Activated CD4-positive, alpha-beta T cell treated with anti-CD3 and anti-CD28 coated beads, Interleukin-2, amount 10 ng/mL, durations not matched to agents 24 days and 14 days (primary cell): ENCODE results near the gene EHD4. TPM values are rescaled to one million over a fixed set of nuclear protein-coding genes. Genes with fewer than 3 reads are reported as not detected.

Experiments used
- DNase-seq: peaks from one replicate; pipeline ENCODE4 v3.0.0; 2022
- H3K27ac Mint-ChIP-seq: one replicate; pipeline ENCODE4 v1.8.0; 2022; ENCODE audit warnings: mild to moderate bottlenecking, mixed read lengths
- H3K27me3 Mint-ChIP-seq: one replicate; pipeline ENCODE4 v1.8.0; 2022; ENCODE audit warnings: mixed read lengths
- H3K36me3 Mint-ChIP-seq: one replicate; pipeline ENCODE4 v1.8.0; 2022; ENCODE audit warnings: low read depth, mild to moderate bottlenecking, mixed read lengths
- H3K4me1 Mint-ChIP-seq: one replicate; pipeline ENCODE4 v1.8.0; 2021; ENCODE audit warnings: mixed read lengths
- H3K4me3 Mint-ChIP-seq: one replicate; pipeline ENCODE4 v1.8.0; 2022; ENCODE audit warnings: mild to moderate bottlenecking, moderate library complexity, mixed read lengths
- H3K9me3 Mint-ChIP-seq: one replicate; pipeline ENCODE4 v1.8.0; 2021; ENCODE audit warnings: mixed read lengths
- intact Hi-C: fragments of 100-400 bp; cut with micrococcal nuclease; formaldehyde crosslinking; loops from one replicate; pipeline ENCODE4 v1.15.1; 2023
- total RNA-seq: library from RNA; stranded (reverse); gene quantifications from 2 replicates; pipeline ENCODE4 v1.2.3, GENCODE V29; 2022

The EHD4 gene
- 28.4 and 28.9 TPM in 2 replicates for total RNA-seq

DNA sequence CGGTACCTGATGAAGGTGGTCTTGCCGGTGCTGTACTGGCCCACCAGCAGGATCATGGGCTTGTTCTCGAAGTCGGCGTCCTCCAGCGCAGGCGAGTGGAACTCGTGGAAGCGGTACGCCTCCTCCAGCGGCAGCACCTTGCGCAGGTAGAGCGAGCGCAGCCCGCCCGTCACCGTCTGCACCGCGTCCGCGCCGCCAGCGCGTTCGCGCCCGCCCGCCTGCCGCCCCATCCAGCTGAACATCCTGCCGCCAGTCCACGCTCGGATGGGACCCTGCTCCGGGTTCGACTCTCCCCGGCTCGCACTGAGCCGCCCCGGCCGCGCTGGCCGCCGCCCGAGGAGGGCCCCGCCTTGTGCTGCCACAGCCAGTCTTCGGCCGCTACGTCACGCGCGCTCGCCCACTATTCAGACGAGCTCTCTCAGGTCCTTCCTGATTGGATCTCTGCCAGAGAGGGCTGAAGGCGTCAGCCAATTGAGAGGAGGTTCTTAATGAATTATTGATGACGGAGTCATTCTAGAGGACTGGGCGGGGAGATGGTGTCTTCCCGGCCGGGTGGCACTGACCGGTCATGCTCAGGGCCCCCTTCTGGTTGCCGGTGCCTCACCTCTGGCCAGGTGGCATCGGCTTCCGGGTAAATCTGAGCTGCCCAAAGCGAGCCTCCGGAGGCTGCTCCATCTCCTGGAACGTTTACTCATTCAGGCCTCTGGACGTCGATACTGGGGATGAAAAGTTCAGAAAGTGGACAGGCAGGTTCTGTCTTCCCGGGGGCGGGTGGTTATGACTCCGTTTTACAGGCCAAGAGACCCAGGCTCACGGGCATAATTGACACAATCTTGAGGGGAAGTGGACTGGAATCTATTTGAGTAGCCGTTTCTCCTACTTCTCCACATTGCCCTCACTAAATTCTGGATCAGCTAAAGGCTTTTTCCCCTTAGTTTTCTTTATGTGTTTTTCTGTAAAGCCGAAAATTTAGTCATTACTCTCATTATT lies at the start of gene EHD4:
TSS of gene EHD4 (minus strand) at position 305 of the 990 bp plus-strand sequence. CDS start at position 242, 63 bp downstream.
- peak within 1 kb of the TSS; percentile 95 for H3K27ac Mint-ChIP-seq
- H3K4me3 Mint-ChIP-seq: peak within 1 kb of the TSS; percentile 94
- peaks cover 47% of the 10 kb centered on the region for H3K4me1 Mint-ChIP-seq
- intact Hi-C loops: loop anchor here (5.0 kb wide), 4 partner anchors 220 to 575 kb away; partner anchors contain the start of genes GANC, HAUS2, ITPKA and LRRC57
- H3K9me3 Mint-ChIP-seq: peaks cover 3% of the 10 kb centered on the region
- peaks cover 22% of the 10 kb centered on the region for H3K27me3 Mint-ChIP-seq
- DNase-seq: peak; percentile 99
- H3K36me3 Mint-ChIP-seq: peaks cover 15% of the 10 kb centered on the region

DNA sequence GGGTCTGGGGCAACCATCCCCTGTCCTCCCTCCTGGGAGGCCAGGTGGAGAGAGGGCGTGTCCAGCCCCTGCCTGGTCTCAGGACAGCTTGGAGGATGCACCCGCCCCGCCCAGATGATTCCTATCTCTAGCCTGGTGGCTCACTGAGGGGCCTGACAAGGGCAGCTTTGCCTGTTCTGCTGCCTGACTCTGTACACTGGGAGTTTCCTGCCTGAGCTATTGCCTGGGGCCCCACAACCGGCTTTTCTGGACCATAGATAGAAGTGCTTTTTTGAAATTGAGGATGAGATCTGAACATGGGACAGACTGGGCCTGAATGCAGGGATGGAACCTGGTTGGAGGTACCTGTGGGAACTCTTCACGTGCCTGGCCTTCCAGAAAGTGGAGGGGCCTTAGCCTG lies 49.2 kb upstream of the EHD4 start:
- H3K9me3 Mint-ChIP-seq: no peaks in the 10 kb centered on the region
- H3K4me1 Mint-ChIP-seq: no peaks in the 10 kb centered on the region
- H3K27ac Mint-ChIP-seq: no peak overlapping the region
- intact Hi-C loops: no loop called here
- H3K36me3 Mint-ChIP-seq: no peaks in the 10 kb centered on the region
- no peak overlapping the region for H3K4me3 Mint-ChIP-seq
- H3K27me3 Mint-ChIP-seq: peaks cover 9% of the 10 kb centered on the region
- no peak for DNase-seq

DNA sequence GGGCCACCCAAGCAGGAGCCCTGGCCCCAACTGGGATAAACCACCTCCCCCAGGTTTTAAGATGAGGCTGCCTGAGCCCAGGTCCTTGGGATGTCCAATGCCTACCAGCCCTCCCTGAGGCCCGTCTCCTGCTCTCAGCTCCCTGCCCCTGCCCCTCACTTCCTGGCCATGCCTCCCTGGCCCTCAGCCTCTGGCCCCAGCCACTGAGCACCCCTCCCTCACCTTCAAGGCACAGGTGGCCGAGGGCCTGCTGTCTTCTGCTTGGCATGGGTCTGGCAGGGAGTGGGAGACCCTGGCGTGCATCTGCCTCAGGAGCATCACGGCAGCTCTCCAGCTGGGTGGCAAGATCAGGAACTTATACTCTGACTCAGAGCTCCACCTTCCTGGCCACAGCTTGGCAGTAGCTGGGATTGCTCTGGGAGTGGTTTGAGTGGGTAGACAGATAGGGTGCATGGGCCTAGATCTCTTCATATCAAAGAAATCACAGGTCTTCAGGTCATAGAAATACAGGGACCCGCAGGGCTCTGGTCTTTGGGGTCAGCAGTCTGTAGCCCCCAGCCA lies 48.4 kb upstream of the EHD4 start, which contains the start of gene PLA2G4E:
TSS of gene PLA2G4E (minus strand) at position 330 of the 561 bp plus-strand sequence. CDS start at position 318, 12 bp downstream.
- Mint-ChIP-seq H3K4me1 (no peaks in the 10 kb centered on the region), H3K9me3 (no peaks in the 10 kb centered on the region), H3K27ac (no peak within 1 kb of the TSS), H3K36me3 (no peaks in the 10 kb centered on the region), H3K4me3 (no peak within 1 kb of the TSS), H3K27me3 (peaks cover 6% of the 10 kb centered on the region)
- DNase-seq: no peak
- intact Hi-C loops: no loop called here

DNA sequence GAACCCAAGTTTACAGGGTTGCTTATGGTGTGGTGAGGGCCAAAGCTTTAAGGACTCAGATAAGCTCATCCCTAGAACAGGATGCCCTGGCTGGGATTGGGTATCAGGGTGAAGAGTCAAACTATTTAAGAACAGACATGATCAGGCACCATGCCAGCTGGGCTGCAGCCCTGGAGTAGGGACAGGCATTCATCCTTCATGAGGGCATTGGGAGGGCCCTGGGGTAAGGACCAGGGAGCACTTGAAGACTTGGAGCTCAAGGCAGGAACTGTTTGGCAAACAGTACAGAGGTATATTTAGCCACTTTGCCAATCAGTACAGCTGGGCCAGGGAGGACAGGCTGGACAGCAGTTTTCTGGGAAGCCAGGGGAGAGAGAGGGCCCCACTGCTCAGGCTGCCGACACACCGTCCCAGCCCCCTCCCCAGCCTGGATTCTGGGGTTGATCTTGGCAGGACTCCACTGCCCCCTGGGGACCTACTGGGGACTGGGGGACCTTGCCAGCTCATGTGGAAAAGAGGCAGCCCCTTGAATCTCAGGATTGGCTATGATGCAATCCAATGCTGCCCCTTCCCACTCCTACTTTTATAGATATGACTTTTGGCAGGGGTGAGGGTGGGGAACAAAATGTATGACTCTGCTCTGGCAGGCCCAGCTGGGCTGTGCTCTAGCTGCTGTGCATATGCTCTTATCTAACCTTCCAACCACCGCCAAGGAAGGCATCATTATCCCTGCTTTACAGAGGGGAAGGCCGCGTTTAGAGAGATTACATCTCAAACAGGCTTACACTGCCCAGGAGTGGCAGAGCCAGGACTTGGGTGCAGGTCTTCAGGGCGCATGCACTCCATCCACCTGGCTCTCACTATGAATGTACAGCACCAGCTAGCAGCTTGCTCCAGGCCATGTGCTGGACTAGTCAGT lies 46.2 kb upstream of the EHD4 start:
- DNase-seq: no peak
- Mint-ChIP-seq H3K36me3 (no peaks in the 10 kb centered on the region), H3K27ac (no peak overlapping the region), H3K27me3 (peaks cover 3% of the 10 kb centered on the region), H3K9me3 (no peaks in the 10 kb centered on the region), H3K4me1 (no peaks in the 10 kb centered on the region), H3K4me3 (no peak overlapping the region)
- intact Hi-C loops: no loop called here

DNA sequence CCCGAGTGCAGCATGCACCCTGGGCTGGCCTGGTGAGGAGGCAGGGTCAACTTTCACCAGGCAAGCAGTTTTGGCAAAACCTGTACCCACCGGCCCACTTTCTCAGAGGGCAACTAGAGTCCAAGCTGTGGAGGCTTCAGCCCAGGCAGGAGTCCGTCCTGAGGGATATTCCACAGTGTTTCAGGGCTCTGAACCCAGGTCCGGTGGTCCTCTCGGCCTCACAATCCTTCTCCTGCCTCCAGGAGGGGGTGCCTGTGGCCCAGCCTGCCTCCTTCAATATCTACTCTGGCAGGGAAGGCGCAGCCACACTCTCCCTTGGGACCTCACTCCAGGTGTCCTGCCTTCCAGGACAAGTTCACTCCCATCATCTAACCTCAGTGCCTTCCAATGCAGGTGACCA lies 44.6 kb upstream of the EHD4 start:
- Mint-ChIP-seq H3K27ac (no peak overlapping the region), H3K36me3 (no peaks in the 10 kb centered on the region), H3K4me1 (peaks cover 4% of the 10 kb centered on the region), H3K9me3 (no peaks in the 10 kb centered on the region), H3K27me3 (peaks cover 3% of the 10 kb centered on the region), H3K4me3 (no peak overlapping the region)
- DNase-seq: no peak
- intact Hi-C loops: no loop called here

DNA sequence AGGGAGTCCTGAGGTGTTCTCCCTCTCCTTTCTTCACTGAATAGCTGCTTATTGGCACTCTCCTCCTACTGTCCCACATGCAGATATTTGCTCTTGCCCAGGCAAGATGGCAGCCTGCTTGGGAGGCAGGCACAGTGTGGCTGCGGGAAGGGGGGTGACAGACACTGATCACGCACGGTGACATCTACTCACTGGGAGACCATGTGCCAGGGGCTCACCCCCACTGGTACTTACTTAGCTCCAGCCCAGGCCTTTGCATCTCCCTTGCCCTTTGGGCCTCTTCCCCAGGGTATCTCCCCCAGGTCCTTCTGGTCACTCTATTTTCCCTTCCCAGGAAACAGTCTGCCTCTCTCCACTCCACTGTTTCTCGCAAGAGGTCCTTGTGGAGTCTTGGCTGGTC lies 42.0 kb upstream of the EHD4 start:
- Mint-ChIP-seq H3K9me3 (no peaks in the 10 kb centered on the region), H3K27me3 (peaks cover 3% of the 10 kb centered on the region), H3K4me3 (no peak overlapping the region), H3K36me3 (no peaks in the 10 kb centered on the region), H3K27ac (no peak overlapping the region), H3K4me1 (peaks cover 21% of the 10 kb centered on the region)
- intact Hi-C loops: no loop called here
- no peak for DNase-seq

DNA sequence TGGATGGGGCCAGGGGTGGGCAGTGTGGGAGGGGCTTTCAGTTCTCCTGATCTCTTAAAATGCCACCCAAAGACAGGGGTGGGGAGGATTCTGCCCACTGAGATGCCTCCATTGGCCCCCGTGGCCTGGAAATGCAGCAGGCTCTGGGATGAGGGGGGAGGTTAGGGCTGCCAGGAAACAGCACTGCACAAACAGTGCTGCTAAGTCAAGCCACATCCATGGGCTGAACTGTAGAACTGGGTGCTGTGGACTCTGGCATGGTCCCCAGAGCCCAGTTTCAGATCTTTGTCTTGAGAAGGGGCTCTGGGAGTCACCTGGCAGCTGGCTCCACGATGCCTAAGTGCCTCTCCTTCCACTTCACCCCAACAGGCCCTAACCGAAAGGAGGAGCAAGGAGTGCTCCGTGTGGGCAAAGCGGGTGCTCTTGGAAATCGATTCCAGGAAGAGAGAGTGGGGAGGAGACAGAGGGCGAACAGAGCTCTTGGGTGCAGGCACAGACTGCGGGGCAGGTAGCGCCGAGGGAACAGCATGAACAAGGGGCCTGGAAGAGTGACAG lies 40.6 kb upstream of the EHD4 start:
- intact Hi-C loops: no loop called here
- H3K27ac Mint-ChIP-seq: no peak overlapping the region
- no peak overlapping the region for H3K4me3 Mint-ChIP-seq
- no peak for DNase-seq
- H3K9me3 Mint-ChIP-seq: no peaks in the 10 kb centered on the region
- peaks cover 26% of the 10 kb centered on the region for H3K4me1 Mint-ChIP-seq
- no peaks in the 10 kb centered on the region for H3K36me3 Mint-ChIP-seq
- peaks cover 3% of the 10 kb centered on the region for H3K27me3 Mint-ChIP-seq

DNA sequence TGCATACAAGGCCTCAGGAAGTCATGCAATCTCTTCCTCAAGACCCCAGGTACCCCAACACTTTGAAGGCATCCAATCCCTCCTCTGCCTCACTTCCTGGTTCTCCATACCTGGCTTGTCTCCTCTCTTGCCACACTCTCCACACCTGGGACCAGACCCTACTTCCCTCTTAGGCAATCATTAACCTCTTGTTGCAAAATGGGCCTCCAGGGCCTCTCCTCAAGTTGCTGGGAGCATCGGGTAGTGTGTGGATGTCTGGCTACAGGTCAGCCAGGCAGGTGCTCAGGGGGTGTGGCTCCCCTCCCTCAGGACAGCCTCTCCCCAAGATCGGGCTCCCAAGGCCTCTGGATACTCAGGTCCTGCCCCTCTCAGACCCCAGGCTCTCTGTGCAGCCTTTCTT lies 39.9 kb upstream of the EHD4 start:
- H3K27me3 Mint-ChIP-seq: no peaks in the 10 kb centered on the region

DNA sequence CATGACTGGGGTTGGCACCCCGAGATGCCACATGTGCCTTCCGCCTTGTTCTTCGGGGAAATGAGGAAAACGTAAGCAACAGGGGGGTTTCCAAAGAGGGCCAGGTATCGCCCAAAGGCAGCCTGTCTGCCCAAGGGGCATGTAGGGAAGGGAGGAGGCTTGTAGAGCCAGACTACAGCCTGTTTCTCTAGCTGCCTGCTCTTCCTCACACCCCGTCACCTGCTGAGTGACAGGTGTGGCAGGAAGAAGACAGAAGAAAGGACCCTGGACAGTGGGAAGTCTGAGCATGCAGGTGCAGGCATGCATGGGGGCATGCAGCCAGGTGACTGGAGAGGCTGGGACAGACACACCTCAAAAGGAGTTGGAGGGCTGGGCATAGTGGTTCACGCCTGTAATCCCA lies 38.7 kb upstream of the EHD4 start:
- no peak overlapping the region for H3K4me3 Mint-ChIP-seq
- no peaks in the 10 kb centered on the region for H3K9me3 Mint-ChIP-seq
- intact Hi-C loops: no loop called here
- no peak for DNase-seq
- peaks cover 31% of the 10 kb centered on the region for H3K4me1 Mint-ChIP-seq
- peak overlapping the region; percentile 73 for H3K27ac Mint-ChIP-seq
- H3K27me3 Mint-ChIP-seq: no peaks in the 10 kb centered on the region
- no peaks in the 10 kb centered on the region for H3K36me3 Mint-ChIP-seq

More for the DNA sequence above, 39.9 kb upstream of the EHD4 start:
- no peak overlapping the region for H3K4me3 Mint-ChIP-seq
- no peaks in the 10 kb centered on the region for H3K36me3 Mint-ChIP-seq
- H3K27ac Mint-ChIP-seq: peak overlapping the region; percentile 39
- intact Hi-C loops: no loop called here
- H3K4me1 Mint-ChIP-seq: peaks cover 29% of the 10 kb centered on the region
- DNase-seq: no peak
- H3K9me3 Mint-ChIP-seq: no peaks in the 10 kb centered on the region

DNA sequence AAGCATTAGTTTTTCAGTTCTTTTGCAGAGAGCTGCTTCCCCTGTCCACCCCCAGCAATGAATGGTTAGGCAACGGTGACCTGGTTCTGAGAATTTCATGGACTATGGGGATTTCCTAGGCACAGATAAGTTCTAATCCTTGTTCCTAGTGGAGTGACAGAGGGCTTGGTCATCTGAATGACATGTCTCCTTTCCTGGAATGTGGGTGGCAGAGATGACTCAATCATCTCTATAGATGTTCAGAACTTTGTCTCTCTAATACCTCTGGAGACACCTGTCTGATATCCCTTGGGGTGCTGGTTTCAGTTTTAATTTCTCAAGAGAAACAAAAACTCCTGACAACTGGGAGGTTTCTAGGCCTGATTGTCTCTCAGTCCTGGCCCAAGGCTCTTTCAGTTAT lies 38.1 kb upstream of the EHD4 start:
- Mint-ChIP-seq H3K4me1 (peaks cover 33% of the 10 kb centered on the region), H3K27ac (peak overlapping the region; percentile 73), H3K4me3 (peak overlapping the region; percentile 14), H3K36me3 (no peaks in the 10 kb centered on the region), H3K27me3 (no peaks in the 10 kb centered on the region), H3K9me3 (no peaks in the 10 kb centered on the region)
- peak; percentile 65 for DNase-seq
- intact Hi-C loops: no loop called here

DNA sequence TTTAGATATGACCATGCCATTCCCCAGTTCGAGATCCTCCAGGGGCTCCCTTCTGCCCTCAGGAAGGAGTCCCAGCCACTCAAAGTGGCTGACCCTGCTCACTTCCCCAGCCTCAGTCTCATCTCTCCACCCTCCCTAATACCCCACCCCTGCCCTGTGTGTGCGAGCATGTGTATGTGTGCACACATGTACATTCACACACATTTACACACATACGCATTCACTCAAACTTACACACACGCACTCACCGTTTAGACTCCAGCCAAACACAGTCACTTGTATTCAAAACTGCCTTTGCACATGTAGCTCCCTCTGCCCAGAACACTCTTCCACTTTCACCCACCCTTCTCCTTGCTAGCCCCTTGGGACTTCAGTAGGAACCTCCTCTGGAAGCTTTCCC lies 37.1 kb upstream of the EHD4 start:
- Mint-ChIP-seq H3K4me3 (no peak overlapping the region), H3K27ac (no peak overlapping the region), H3K9me3 (no peaks in the 10 kb centered on the region), H3K36me3 (no peaks in the 10 kb centered on the region), H3K4me1 (peaks cover 33% of the 10 kb centered on the region), H3K27me3 (no peaks in the 10 kb centered on the region)
- DNase-seq: no peak
- intact Hi-C loops: no loop called here

DNA sequence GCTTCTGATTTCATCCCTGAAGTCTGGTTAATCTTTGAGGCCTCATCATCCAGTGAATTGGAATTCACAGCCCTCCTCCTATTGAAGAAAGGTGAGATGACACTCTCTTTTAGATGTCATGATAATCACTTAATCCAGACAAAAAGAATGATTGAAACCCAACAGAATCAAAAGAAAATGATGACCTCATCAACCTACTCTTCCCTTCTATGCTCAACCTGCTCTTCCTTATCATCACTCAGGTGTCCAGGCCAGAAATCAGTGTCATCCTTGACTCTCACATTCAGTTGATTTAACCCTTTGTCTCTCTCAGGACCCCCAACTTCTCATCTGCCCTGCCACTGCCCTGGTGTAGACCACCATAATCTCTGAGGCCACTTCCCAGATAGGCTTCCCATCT lies 36.7 kb upstream of the EHD4 start:
- H3K36me3 Mint-ChIP-seq: no peaks in the 10 kb centered on the region
- DNase-seq: no peak
- no peak overlapping the region for H3K4me3 Mint-ChIP-seq
- intact Hi-C loops: no loop called here
- H3K27me3 Mint-ChIP-seq: no peaks in the 10 kb centered on the region
- peak overlapping the region; percentile 14 for H3K27ac Mint-ChIP-seq
- no peaks in the 10 kb centered on the region for H3K9me3 Mint-ChIP-seq
- H3K4me1 Mint-ChIP-seq: peaks cover 33% of the 10 kb centered on the region

DNA sequence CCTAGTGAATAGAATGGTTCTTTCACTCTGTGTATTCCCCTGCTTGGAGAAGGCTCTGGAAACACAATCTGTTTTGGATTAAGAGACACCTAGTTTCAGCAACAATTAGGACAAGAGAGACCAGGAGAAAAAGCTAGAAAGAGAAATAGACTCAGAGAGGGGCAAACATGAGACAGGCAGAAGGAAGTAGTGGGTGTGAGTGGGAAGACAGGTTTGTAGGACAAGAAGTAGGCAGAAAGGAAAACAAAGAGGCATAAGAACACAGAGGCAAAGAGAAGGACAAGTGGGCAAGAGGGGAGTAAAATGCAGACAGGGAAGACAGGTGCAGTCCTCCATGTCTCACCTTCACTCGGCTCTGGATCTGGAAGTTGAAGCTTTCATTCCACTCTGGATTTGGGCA lies 35.0 kb upstream of the EHD4 start:
- peaks cover 2% of the 10 kb centered on the region for H3K27me3 Mint-ChIP-seq
- H3K9me3 Mint-ChIP-seq: no peaks in the 10 kb centered on the region
- no peak overlapping the region for H3K27ac Mint-ChIP-seq
- no peak overlapping the region for H3K4me3 Mint-ChIP-seq
- no peak for DNase-seq
- peaks cover 33% of the 10 kb centered on the region for H3K4me1 Mint-ChIP-seq
- intact Hi-C loops: no loop called here
- H3K36me3 Mint-ChIP-seq: no peaks in the 10 kb centered on the region
